T-cell (primary cell): Measurements from ENCODE around the gene RABGAP1L. TPM values are rescaled to one million over a fixed set of nuclear protein-coding genes. Genes with fewer than 3 reads are reported as not detected.

Experiments
- ATAC-seq, 4 experiments: fragments of 200-7000 bp in 3 of 4; fragments of 150-1000 bp in 1 of 4; cut with Tn5 transposase; replicated peaks in 1 of 4; 1 replicate in 3 of 4; 2 replicates in 1 of 4; pipeline ENCODE4 v1.10.0; 2021; ENCODE audit warnings: moderate library complexity in 3 of 4, mild to moderate bottlenecking in 2 of 4, moderate number of reproducible peaks in 1 of 4
- CTCF ChIA-PET, 2 donors: fragments of 300-600 bp; sonication (Branson Sonifier 250); formaldehyde crosslinking; loops; one replicate each; lab custom pipeline; 2022; ENCODE audit warnings: antibody characterized with exemption in 2 of 2; lab: Charles Lee
- POLR2A ChIA-PET, 2 donors: fragments of 300-600 bp; sonication (Branson Sonifier 250); formaldehyde crosslinking; loops; one replicate each; lab custom pipeline; 2022; ENCODE audit warnings: antibody characterized with exemption in 2 of 2; lab: Charles Lee
- DNase-seq, 35 experiments: peaks; one replicate each; pipeline versions ENCODE4 v3.0.0 to v3.0.0-alpha.2; 2013 to 2023
- H3K27ac ChIP-seq: one replicate; pipeline ENCODE4 v1.5.1; 2013; ENCODE audit warnings: low read length
- H3K27me3 ChIP-seq, 2 experiments: replicated peaks in 1 of 2; 1 replicate in 1 of 2; 2 replicates in 1 of 2; pipeline versions ENCODE4 v1.6.1 to v1.7.0; 2013; ENCODE audit warnings: low read length in 1 of 2, mixed read lengths in 1 of 2; ENCODE audit not compliant: control insufficient read depth in 2 of 2, insufficient read depth in 2 of 2; ENCODE audit errors: extremely low read depth in 1 of 2
- H3K36me3 ChIP-seq, 2 donors: 1 replicate in 1 of 2; 2 replicates in 1 of 2; pipeline versions ENCODE4 v1.6.1 to v1.7.0; 2013; ENCODE audit warnings: low read length in 1 of 2; ENCODE audit not compliant: control insufficient read depth in 2 of 2, insufficient read depth in 1 of 2; ENCODE audit errors: extremely low read depth in 1 of 2
- H3K4me1 ChIP-seq, 2 experiments: 1 replicate in 1 of 2; 2 replicates in 1 of 2; pipeline versions ENCODE4 v1.6.1 to v1.7.0; 2013; ENCODE audit warnings: low read length in 2 of 2, mixed read lengths in 1 of 2; ENCODE audit not compliant: insufficient read depth in 2 of 2, control insufficient read depth in 1 of 2; ENCODE audit errors: extremely low read depth in 1 of 2
- H3K4me3 ChIP-seq, 2 donors: 1 replicate in 1 of 2; 2 replicates in 1 of 2; pipeline versions ENCODE4 v1.5.1 to v1.7.0; 2013; ENCODE audit warnings: mild to moderate bottlenecking in 2 of 2, low read length in 1 of 2, moderate library complexity in 1 of 2; ENCODE audit not compliant: control insufficient read depth in 1 of 2; ENCODE audit errors: extremely low read depth in 1 of 2
- H3K9me3 ChIP-seq: 2 replicates; pipeline ENCODE4 v1.7.0; 2013
- H3K27ac Mint-ChIP-seq, 2 donors: one replicate each; pipeline ENCODE4 v1.8.0; 2020 to 2021; ENCODE audit warnings: mild to moderate bottlenecking in 2 of 2, mixed read lengths in 2 of 2
- H3K27me3 Mint-ChIP-seq, 2 donors: one replicate each; pipeline ENCODE4 v1.8.0; 2021 to 2022; ENCODE audit warnings: mixed read lengths in 2 of 2
- H3K36me3 Mint-ChIP-seq: one replicate; pipeline ENCODE4 v1.8.0; 2021; ENCODE audit warnings: mixed read lengths
- H3K4me1 Mint-ChIP-seq, 3 donors: one replicate each; pipeline ENCODE4 v1.8.0; 2020 to 2022; ENCODE audit warnings: mixed read lengths in 3 of 3, mild to moderate bottlenecking in 1 of 3
- H3K4me3 Mint-ChIP-seq, 3 donors: one replicate each; pipeline ENCODE4 v1.8.0; 2020 to 2022; ENCODE audit warnings: mild to moderate bottlenecking in 3 of 3, mixed read lengths in 3 of 3, moderate library complexity in 3 of 3
- H3K9me3 Mint-ChIP-seq, 3 donors: one replicate each; pipeline ENCODE4 v1.8.0; 2020 to 2022; ENCODE audit warnings: mixed read lengths in 3 of 3
- WGBS: methylation state at CpG from one replicate; pipeline ENCODE4 v1.1.5; 2013; ENCODE audit warnings: missing lambda C conversion rate; ENCODE audit not compliant: insufficient coverage; 5-methylcytosine and 5-hydroxymethylcytosine counted together
- total RNA-seq, 35 experiments: library from RNA in 6 of 35; stranded (reverse) in 6 of 35; fragments of 120-200 nt in 1 of 35; gene quantifications; one replicate each; pipeline versions ENCODE4 v1.2.1 to v1.2.4 and lab custom pipeline; 2013 to 2026

RABGAP1L gene
- total RNA-seq, 5 donors from 2014 or later (not counting 1 experiment from before 2014, with no cell fraction given) = 75.0 to 108 (median 82.3) TPM

DNA sequence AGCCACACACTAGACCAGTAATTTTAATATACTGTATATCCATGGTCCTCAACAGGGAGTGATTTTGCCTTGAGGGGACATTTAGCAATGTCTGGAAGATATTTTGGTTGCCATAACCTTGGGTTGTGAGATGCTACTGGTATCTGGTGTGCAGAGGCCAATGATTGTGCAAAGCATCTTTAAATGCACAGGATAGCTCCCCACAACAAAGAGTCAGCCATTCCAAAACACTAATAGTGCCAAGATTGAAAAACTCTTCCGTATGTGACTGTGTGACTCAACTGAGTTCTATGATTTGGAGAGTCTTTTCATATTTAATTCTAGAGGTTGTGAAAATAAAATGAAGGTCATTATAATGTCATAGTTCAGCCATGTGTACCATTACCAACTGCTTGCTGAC, 699.0 kb downstream of the RABGAP1L start:
- H3K27me3 ChIP-seq = no peaks in the 10 kb centered on the region
- Mint-ChIP-seq H3K4me3 (no peak overlapping the region), H3K36me3 (peaks cover 28% of the 10 kb centered on the region), H3K27ac (no peak overlapping the region), H3K9me3 (peaks cover 0 to 7% (median 2%) of the 10 kb centered on the region in 3 donors), H3K27me3 (no peaks in the 10 kb centered on the region), H3K4me1 (peaks cover 0 to 2% (median 2%) of the 10 kb centered on the region in 3 donors)
- H3K9me3 ChIP-seq = no peaks in the 10 kb centered on the region
- no peak for ATAC-seq
- ChIA-PET CTCF (no interaction called here), POLR2A (no interaction called here)
- H3K27ac ChIP-seq = no peak overlapping the region
- no peak for DNase-seq
- H3K4me1 ChIP-seq = no peaks in the 10 kb centered on the region
- no peak overlapping the region for H3K4me3 ChIP-seq
- WGBS = no CpG with 5 or more reads among the region's 1 CpG
- no peaks in the 10 kb centered on the region for H3K36me3 ChIP-seq

DNA sequence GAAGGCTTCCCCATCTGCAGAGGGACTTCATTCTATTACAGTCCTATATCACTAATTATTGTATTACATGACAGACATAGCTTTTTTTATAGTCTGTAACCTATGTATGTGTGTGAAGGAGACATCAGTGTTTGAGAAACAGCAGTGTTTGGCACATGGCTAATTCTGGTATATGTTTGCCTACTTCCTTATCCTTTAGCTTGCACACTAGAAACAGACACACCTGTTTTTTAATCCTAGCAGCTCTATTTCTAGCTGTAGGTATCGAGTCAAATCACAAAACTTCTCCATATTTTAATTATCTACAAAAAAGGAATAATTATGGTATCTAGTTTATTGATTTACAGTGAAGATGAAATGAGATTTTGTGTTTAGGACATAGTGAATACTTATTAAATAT, 711.0 kb downstream of the RABGAP1L start:
- H3K4me1 ChIP-seq = no peaks in the 10 kb centered on the region
- H3K27me3 ChIP-seq = no peaks in the 10 kb centered on the region
- peaks cover 0 to 10% (median 0%) of the 10 kb centered on the region in 3 donors for H3K9me3 Mint-ChIP-seq
- H3K36me3 Mint-ChIP-seq = peaks cover 14% of the 10 kb centered on the region
- H3K4me3 ChIP-seq = no peak overlapping the region
- DNase-seq (no peak), ATAC-seq (no peak)
- H3K27me3 Mint-ChIP-seq = no peaks in the 10 kb centered on the region
- WGBS = no CpG with 5 or more reads among the region's 1 CpG
- no peaks in the 10 kb centered on the region for H3K9me3 ChIP-seq
- H3K36me3 ChIP-seq = no peaks in the 10 kb centered on the region
- H3K4me1 Mint-ChIP-seq = peaks cover 17 to 25% (median 19%) of the 10 kb centered on the region in 3 donors
- ChIA-PET CTCF (interaction anchor here (0.7 to 1.0 kb wide), 2 partner anchors 60 to 255 kb away, joined by 3 to 5 read pairs; no protein-coding TSS in a partner anchor), POLR2A (interaction anchor here in 1 of 2 donors (0.6 kb wide), 2 partner anchors 77 to 104 kb away, joined by 4 read pairs; no protein-coding TSS in a partner anchor)
- no peak overlapping the region for H3K27ac ChIP-seq
- peak overlapping the region in 1 of 2 donors; percentile 22 for H3K27ac Mint-ChIP-seq
- no peak overlapping the region for H3K4me3 Mint-ChIP-seq

DNA sequence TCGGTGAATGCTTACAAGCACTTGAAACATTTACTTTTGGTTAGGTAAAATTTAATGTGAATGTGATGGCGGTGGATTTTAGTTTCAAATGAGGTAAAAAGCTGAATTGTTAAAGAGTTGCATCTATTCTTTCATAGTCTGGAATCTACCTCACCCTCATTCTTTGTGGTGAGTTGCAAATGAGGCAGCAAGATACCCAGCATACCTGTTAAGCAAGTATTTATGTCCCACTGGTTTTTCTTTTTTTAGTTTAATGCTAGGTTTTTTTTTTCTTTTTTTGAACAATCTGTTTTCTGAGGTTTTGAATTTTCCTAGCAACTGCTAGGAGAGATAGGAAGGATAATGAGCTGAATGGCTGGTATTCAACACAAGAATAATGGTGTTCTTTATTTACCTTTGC, 712.6 kb downstream of the RABGAP1L start:
- ChIA-PET CTCF (interaction anchor here in 1 of 2 donors (0.9 kb wide), 1 partner anchor 9 kb away, joined by 3 read pairs; no protein-coding TSS in a partner anchor), POLR2A (interaction anchor here (0.6 to 0.7 kb wide), 3 partner anchors 67 to 128 kb away, joined by 3 to 6 read pairs (median 3); partner anchors contain the start of gene CACYBP (in 1 of the 2))
- no CpG with 5 or more reads among the region's 2 CpGs for WGBS
- Mint-ChIP-seq H3K36me3 (peaks cover 14% of the 10 kb centered on the region), H3K4me1 (peaks cover 20 to 31% (median 26%) of the 10 kb centered on the region in 3 donors), H3K27me3 (no peaks in the 10 kb centered on the region), H3K4me3 (no peak overlapping the region), H3K27ac (peak overlapping the region; percentile 67 to 79), H3K9me3 (peaks cover 0 to 10% (median 0%) of the 10 kb centered on the region in 3 donors)
- no peak overlapping the region for H3K4me3 ChIP-seq
- no peak overlapping the region for H3K27ac ChIP-seq
- DNase-seq = no peak
- no peaks in the 10 kb centered on the region for H3K27me3 ChIP-seq
- H3K36me3 ChIP-seq = no peaks in the 10 kb centered on the region
- H3K9me3 ChIP-seq = no peaks in the 10 kb centered on the region
- no peaks in the 10 kb centered on the region for H3K4me1 ChIP-seq
- ATAC-seq = no peak

DNA sequence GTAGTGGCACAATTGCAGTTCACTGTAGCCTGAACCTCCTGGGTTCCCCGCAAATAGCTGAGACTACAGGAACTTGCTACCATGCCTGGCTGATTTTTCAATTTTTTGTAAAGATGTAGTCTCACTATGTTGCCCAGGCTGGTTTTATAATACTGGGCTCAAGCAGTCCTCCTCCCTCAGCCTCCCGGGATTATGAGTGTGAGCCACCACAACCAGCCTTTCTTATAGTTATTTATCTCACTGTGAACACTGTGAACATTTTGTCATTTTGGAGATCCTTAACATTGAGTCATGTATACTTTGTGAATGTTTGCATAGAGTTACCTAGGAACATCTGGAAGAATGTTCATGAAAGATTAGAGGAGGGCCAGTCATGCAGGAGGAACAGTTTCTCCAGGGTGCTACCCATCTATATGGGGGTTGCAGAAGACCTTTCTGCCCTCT, 713.3 kb downstream of the RABGAP1L start:
- no peak overlapping the region for H3K4me3 Mint-ChIP-seq
- Histone ChIP-seq H3K27me3 (no peaks in the 10 kb centered on the region), H3K36me3 (no peaks in the 10 kb centered on the region), H3K4me1 (no peaks in the 10 kb centered on the region), H3K27ac (no peak overlapping the region), H3K9me3 (no peaks in the 10 kb centered on the region), H3K4me3 (no peak overlapping the region)
- no peaks in the 10 kb centered on the region for H3K27me3 Mint-ChIP-seq
- peaks cover 0 to 10% (median 0%) of the 10 kb centered on the region in 3 donors for H3K9me3 Mint-ChIP-seq
- no peak for DNase-seq
- peaks cover 19% of the 10 kb centered on the region for H3K36me3 Mint-ChIP-seq
- no CpG with 5 or more reads among the region's 2 CpGs for WGBS
- H3K4me1 Mint-ChIP-seq = peaks cover 26 to 36% (median 31%) of the 10 kb centered on the region in 3 donors
- ChIA-PET CTCF (interaction anchor here in 1 of 2 donors (0.9 kb wide), 1 partner anchor 8 kb away, joined by 3 read pairs; no protein-coding TSS in a partner anchor), POLR2A (interaction anchor here (0.6 to 0.7 kb wide), 3 partner anchors 66 to 127 kb away, joined by 3 to 6 read pairs (median 3); partner anchors contain the start of gene CACYBP (in 1 of the 2))
- ATAC-seq = no peak
- H3K27ac Mint-ChIP-seq = peak overlapping the region in 1 of 2 donors; percentile 14

DNA sequence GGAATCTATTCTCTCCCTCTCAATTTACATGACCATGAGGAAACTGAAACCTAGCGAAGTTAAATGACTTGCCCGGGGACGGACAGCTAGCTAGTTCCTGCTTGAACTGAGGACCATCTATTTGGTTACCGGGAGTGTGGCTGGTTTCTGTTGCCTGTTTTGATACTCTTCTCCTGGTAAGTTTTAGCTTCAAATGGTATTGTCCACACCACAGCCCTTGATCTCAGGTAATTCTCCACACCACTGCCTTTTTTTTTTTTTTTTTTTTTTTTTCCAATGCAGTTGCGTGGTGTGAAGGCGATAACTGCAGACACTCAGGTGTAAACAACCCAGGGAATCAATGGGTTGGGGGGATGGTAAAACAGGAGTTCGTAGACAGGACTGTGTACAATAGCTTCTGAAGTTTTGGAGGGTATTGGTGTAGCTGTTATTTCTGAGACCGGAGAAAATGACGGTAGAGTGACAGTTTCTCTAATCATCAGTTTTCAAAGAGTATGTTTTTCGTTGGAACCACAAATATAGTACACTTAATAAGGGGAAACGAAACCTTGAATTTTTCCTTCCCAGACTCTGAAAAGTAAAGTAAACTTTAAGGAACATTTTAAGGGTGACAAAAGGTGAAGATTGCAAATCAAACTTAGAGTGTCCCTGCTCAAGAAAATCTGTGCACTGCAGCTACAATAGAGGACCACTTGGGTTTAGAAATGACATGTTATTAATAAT, 715.2 kb downstream of the RABGAP1L start:
- peaks cover 26 to 36% (median 31%) of the 10 kb centered on the region in 3 donors for H3K4me1 Mint-ChIP-seq
- H3K36me3 Mint-ChIP-seq = peaks cover 8% of the 10 kb centered on the region
- peak overlapping the region; percentile 59 to 74 (median 68) for H3K4me3 Mint-ChIP-seq
- Histone ChIP-seq H3K9me3 (no peaks in the 10 kb centered on the region), H3K36me3 (no peaks in the 10 kb centered on the region), H3K4me1 (no peaks in the 10 kb centered on the region), H3K4me3 (peak overlapping the region in 1 of 2 donors; percentile 27), H3K27me3 (no peaks in the 10 kb centered on the region), H3K27ac (no peak overlapping the region)
- DNase-seq = peak in 1 of 35 experiments; percentile 5
- H3K27me3 Mint-ChIP-seq = no peaks in the 10 kb centered on the region
- peak in 1 of 4 experiments; percentile 29 for ATAC-seq
- POLR2A ChIA-PET = interaction anchor here in 1 of 2 donors (0.5 to 0.9 kb wide), 3 partner anchors 73 to 125 kb away, joined by 3 to 6 read pairs (median 3); no protein-coding TSS in a partner anchor
- H3K9me3 Mint-ChIP-seq = no peaks in the 10 kb centered on the region
- CTCF ChIA-PET = interaction anchor here (0.6 to 0.7 kb wide), 3 partner anchors 30 to 533 kb away, joined by 3 to 7 read pairs (median 5); no protein-coding TSS in a partner anchor
- WGBS = 100% methylated on average over 1 of the region's 11 CpGs
- peak overlapping the region; percentile 55 to 70 for H3K27ac Mint-ChIP-seq

DNA sequence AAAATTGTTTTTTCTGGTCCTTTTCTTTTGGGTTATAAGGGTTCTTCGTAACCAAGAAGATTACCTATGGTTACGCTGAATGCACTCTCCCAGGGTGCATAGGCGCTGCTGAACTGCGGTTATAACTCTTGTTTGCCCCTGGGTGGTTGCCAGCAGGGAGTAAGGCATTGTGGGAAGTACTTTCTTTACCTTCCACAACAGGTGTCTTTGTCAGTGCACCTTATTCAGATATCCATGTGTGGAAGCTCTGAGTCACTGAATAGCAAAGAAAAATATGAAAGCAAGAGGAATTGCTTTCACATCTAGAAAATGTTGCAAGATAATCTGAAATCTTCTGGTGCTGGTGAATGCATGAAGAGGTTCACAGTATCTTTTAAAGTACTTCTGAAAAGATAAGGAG, 716.0 kb downstream of the RABGAP1L start:
- DNase-seq = peak in 32 of 35 experiments; percentile 8 to 51 (median 30)
- no peak overlapping the region for H3K4me3 ChIP-seq
- H3K36me3 Mint-ChIP-seq = peaks cover 12% of the 10 kb centered on the region

More for the DNA sequence above, 716.0 kb downstream of the RABGAP1L start:
- peaks cover 26 to 36% (median 31%) of the 10 kb centered on the region in 3 donors for H3K4me1 Mint-ChIP-seq
- peak overlapping the region; percentile 59 to 70 (median 68) for H3K4me3 Mint-ChIP-seq
- H3K9me3 ChIP-seq = no peaks in the 10 kb centered on the region
- ChIA-PET CTCF (no interaction called here), POLR2A (interaction anchor here in 1 of 2 donors (0.9 kb wide), 1 partner anchor 124 kb away, joined by 3 read pairs; no protein-coding TSS in a partner anchor)
- WGBS = no CpG with 5 or more reads among the region's 4 CpGs
- no peaks in the 10 kb centered on the region for H3K36me3 ChIP-seq
- peak overlapping the region; percentile 66 to 71 for H3K27ac Mint-ChIP-seq
- no peaks in the 10 kb centered on the region for H3K27me3 Mint-ChIP-seq
- no peak overlapping the region for H3K27ac ChIP-seq
- no peaks in the 10 kb centered on the region for H3K9me3 Mint-ChIP-seq
- no peaks in the 10 kb centered on the region for H3K4me1 ChIP-seq
- peak in 3 of 4 experiments; percentile 72 to 87 (median 74) for ATAC-seq
- no peaks in the 10 kb centered on the region for H3K27me3 ChIP-seq
